GM23338 (cell line): Measurements from ENCODE around the gene NLRC5. TPM values are rescaled to one million over a fixed set of nuclear protein-coding genes. Genes with fewer than 3 reads are reported as not detected.
A peak's percentile ranks its signal among the peaks of the same experiment; 100 is the strongest.

Experiments
- ATAC-seq: fragments of 200-7000 bp; cut with Tn5 transposase; 3 replicates; pipeline ENCODE4 v1.9.1; 2020
- DNase-seq: peaks from one replicate; pipeline ENCODE4 v3.0.0-alpha.2; 2015; ENCODE audit warnings: low spot score
- H2AFZ ChIP-seq: fragments of 200-600 bp; sonication (generic); 2 replicates; pipeline ENCODE4 v1.8.0; 2016; ENCODE audit warnings: antibody characterized with exemption, mild to moderate bottlenecking, moderate library complexity
- H3F3A ChIP-seq: fragments of 200-600 bp; sonication (generic); replicated peaks from 2 replicates; pipeline ENCODE4 v1.8.0; 2017; ENCODE audit warnings: antibody characterized with exemption, mixed run types, low read depth
- H3K27ac ChIP-seq: fragments of 200-600 bp; sonication (generic); 2 replicates; pipeline ENCODE4 v1.6.1; 2016; ENCODE audit warnings: low read depth
- H3K27me3 ChIP-seq: fragments of 200-600 bp; sonication (generic); 2 replicates; pipeline ENCODE4 v1.8.0; 2016; ENCODE audit warnings: mild to moderate bottlenecking, mixed run types, moderate library complexity; ENCODE audit not compliant: insufficient read depth
- H3K36me3 ChIP-seq: fragments of 200-600 bp; sonication (generic); 2 replicates; pipeline ENCODE4 v1.8.0; 2016; ENCODE audit warnings: mild to moderate bottlenecking; ENCODE audit not compliant: insufficient read depth
- H3K4me1 ChIP-seq: fragments of 200-600 bp; sonication (generic); 2 replicates; pipeline ENCODE4 v1.8.0; 2016; ENCODE audit warnings: mild to moderate bottlenecking, moderate library complexity; ENCODE audit not compliant: insufficient read depth
- H3K4me2 ChIP-seq: fragments of 200-600 bp; sonication (generic); 2 replicates; pipeline ENCODE4 v1.7.1; 2017; ENCODE audit warnings: mixed run types
- H3K4me3 ChIP-seq: fragments of 200-600 bp; sonication (generic); 2 replicates; pipeline ENCODE4 v1.6.1; 2016; ENCODE audit warnings: mixed run types
- H3K79me2 ChIP-seq: fragments of 200-600 bp; sonication (generic); replicated peaks from 2 replicates; pipeline ENCODE4 v1.8.0; 2017; ENCODE audit warnings: mild to moderate bottlenecking; ENCODE audit not compliant: insufficient read depth
- H3K9me2 ChIP-seq: fragments of 200-600 bp; sonication (generic); 2 replicates; pipeline ENCODE4 v1.8.0; 2017; ENCODE audit not compliant: insufficient read depth
- H4K20me1 ChIP-seq: fragments of 200-600 bp; sonication (generic); replicated peaks from 2 replicates; pipeline ENCODE4 v1.8.0; 2017; ENCODE audit warnings: mild to moderate bottlenecking; ENCODE audit not compliant: insufficient read depth
- H3K27ac Mint-ChIP-seq: 2 replicates; pipeline ENCODE4 v1.8.0; 2020; ENCODE audit warnings: inconsistent platforms, mild to moderate bottlenecking, moderate library complexity, mixed read lengths
- H3K27me3 Mint-ChIP-seq: 3 replicates; pipeline ENCODE4 v1.8.0; 2022; ENCODE audit warnings: low read depth, mild to moderate bottlenecking, moderate library complexity, mixed read lengths, inconsistent platforms; ENCODE audit not compliant: insufficient read depth, poor library complexity
- H3K36me3 Mint-ChIP-seq: 3 replicates; pipeline ENCODE4 v1.8.0; 2021; ENCODE audit warnings: low read depth, mild to moderate bottlenecking, inconsistent platforms, moderate library complexity, mixed read lengths
- H3K4me1 Mint-ChIP-seq: 3 replicates; pipeline ENCODE4 v1.8.0; 2020; ENCODE audit warnings: mild to moderate bottlenecking, inconsistent platforms, mixed read lengths
- H3K4me3 Mint-ChIP-seq: 3 replicates; pipeline ENCODE4 v1.8.0; 2021; ENCODE audit warnings: moderate library complexity, mild to moderate bottlenecking, inconsistent platforms, mixed read lengths
- H3K9me3 Mint-ChIP-seq: 3 replicates; pipeline ENCODE4 v1.8.0; 2020; ENCODE audit warnings: moderate library complexity, mild to moderate bottlenecking, inconsistent platforms, mixed read lengths
- CREB1 ChIP-seq: fragments of 250-450 bp; sonication (Bioruptor Pico); IDR thresholded peaks from 2 replicates; pipeline ENCODE4 v1.5.0; 2020; ENCODE audit warnings: low read depth, mild to moderate bottlenecking, moderate library complexity
- POLR2AphosphoS5 ChIP-seq: IDR thresholded peaks from 2 replicates; pipeline ENCODE4 v1.6.1; 2016; ENCODE audit warnings: antibody characterized with exemption, low read depth
- STAT1 ChIP-seq: IDR thresholded peaks from one replicate; pipeline ENCODE4 v1.6.1; 2016; ENCODE audit warnings: antibody characterized with exemption; ENCODE audit not compliant: unreplicated experiment
- ZNF331 ChIP-seq: fragments of 250-450 bp; sonication (Bioruptor Pico); IDR thresholded peaks from 2 replicates; pipeline ENCODE4 v1.5.0; 2020; ENCODE audit warnings: low read depth, mild to moderate bottlenecking, moderate library complexity
- polyA plus RNA-seq: library from polyadenylated mRNA; unstranded; fragments of >200 nt; fragmentation: Nextera tagmentation; extraction: Ambion mirVana; gene quantifications from 2 replicates; pipeline ENCODE4 v1.2.1, GENCODE V29; 2016
- total RNA-seq: library from RNA; depleted of rRNA; stranded (reverse); fragments of >200 nt; shearing (Covaris generic); gene quantifications from 2 replicates; pipeline ENCODE4 v1.2.3, GENCODE V29; 2014
- TF ChIP-seq, protein P1 (sequence below): fragments of 250-450 bp; sonication (Bioruptor Pico); IDR thresholded peaks from 2 replicates; pipeline ENCODE4 v1.5.0; 2020; ENCODE audit warnings: mild to moderate bottlenecking, moderate library complexity
- TF ChIP-seq, protein P2 (sequence below): IDR thresholded peaks from 2 replicates; pipeline ENCODE4 v1.6.1; 2016; ENCODE audit warnings: antibody characterized with exemption

Gene NLRC5
- total and polyA plus RNA-seq, 2 experiments from 2014 or later: 2.3 to 3.9 TPM

DNA sequence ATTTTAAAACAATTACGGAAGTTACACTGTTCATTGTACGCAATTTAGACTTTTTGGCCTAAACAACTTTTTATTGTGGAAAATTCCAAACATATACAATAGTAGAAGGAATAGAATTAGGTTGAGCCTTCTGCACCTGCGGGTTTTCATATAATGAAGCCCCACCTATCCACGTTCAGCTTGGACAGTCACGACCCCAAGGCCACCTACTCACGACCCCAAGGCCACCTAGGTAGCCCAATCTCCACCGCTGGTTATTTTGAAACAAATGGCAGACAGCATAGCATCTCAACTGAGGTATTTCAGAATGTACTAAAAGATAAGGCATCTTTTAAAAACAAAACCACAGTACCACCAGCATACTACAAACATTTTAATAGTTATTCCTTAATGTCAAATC lies 631 bp downstream of the NLRC5 start:
- Histone ChIP-seq H3K4me2 (peak overlapping the region; percentile 91), H2AFZ (peak overlapping the region; percentile 100; the same call in 1 of the 2 replicates), H3K79me2 (no peaks in the 10 kb centered on the region), H3K36me3 (no peaks in the 10 kb centered on the region), H3K4me1 (peaks cover 10% of the 10 kb centered on the region), H3K27ac (no peak overlapping the region), H3K27me3 (peaks cover 40% of the 10 kb centered on the region), H3K4me3 (peak overlapping the region; percentile 78), H3K9me2 (no peaks in the 10 kb centered on the region), H3F3A (no peaks in the 10 kb centered on the region), H4K20me1 (no peaks in the 10 kb centered on the region)
- Mint-ChIP-seq H3K27me3 (peaks cover 31% of the 10 kb centered on the region), H3K4me3 (peak overlapping the region; percentile 83), H3K4me1 (peaks cover 20% of the 10 kb centered on the region), H3K36me3 (no peaks in the 10 kb centered on the region; the same call in 2 of the 3 replicates), H3K9me3 (no peaks in the 10 kb centered on the region), H3K27ac (no peak overlapping the region)
- ATAC-seq (no peak), DNase-seq (no peak)
- TF ChIP-seq STAT1: no peak
- no peak for TF ChIP-seq ZNF331 (CRISPR knock-in tag)
- TF ChIP-seq, protein P1, sequence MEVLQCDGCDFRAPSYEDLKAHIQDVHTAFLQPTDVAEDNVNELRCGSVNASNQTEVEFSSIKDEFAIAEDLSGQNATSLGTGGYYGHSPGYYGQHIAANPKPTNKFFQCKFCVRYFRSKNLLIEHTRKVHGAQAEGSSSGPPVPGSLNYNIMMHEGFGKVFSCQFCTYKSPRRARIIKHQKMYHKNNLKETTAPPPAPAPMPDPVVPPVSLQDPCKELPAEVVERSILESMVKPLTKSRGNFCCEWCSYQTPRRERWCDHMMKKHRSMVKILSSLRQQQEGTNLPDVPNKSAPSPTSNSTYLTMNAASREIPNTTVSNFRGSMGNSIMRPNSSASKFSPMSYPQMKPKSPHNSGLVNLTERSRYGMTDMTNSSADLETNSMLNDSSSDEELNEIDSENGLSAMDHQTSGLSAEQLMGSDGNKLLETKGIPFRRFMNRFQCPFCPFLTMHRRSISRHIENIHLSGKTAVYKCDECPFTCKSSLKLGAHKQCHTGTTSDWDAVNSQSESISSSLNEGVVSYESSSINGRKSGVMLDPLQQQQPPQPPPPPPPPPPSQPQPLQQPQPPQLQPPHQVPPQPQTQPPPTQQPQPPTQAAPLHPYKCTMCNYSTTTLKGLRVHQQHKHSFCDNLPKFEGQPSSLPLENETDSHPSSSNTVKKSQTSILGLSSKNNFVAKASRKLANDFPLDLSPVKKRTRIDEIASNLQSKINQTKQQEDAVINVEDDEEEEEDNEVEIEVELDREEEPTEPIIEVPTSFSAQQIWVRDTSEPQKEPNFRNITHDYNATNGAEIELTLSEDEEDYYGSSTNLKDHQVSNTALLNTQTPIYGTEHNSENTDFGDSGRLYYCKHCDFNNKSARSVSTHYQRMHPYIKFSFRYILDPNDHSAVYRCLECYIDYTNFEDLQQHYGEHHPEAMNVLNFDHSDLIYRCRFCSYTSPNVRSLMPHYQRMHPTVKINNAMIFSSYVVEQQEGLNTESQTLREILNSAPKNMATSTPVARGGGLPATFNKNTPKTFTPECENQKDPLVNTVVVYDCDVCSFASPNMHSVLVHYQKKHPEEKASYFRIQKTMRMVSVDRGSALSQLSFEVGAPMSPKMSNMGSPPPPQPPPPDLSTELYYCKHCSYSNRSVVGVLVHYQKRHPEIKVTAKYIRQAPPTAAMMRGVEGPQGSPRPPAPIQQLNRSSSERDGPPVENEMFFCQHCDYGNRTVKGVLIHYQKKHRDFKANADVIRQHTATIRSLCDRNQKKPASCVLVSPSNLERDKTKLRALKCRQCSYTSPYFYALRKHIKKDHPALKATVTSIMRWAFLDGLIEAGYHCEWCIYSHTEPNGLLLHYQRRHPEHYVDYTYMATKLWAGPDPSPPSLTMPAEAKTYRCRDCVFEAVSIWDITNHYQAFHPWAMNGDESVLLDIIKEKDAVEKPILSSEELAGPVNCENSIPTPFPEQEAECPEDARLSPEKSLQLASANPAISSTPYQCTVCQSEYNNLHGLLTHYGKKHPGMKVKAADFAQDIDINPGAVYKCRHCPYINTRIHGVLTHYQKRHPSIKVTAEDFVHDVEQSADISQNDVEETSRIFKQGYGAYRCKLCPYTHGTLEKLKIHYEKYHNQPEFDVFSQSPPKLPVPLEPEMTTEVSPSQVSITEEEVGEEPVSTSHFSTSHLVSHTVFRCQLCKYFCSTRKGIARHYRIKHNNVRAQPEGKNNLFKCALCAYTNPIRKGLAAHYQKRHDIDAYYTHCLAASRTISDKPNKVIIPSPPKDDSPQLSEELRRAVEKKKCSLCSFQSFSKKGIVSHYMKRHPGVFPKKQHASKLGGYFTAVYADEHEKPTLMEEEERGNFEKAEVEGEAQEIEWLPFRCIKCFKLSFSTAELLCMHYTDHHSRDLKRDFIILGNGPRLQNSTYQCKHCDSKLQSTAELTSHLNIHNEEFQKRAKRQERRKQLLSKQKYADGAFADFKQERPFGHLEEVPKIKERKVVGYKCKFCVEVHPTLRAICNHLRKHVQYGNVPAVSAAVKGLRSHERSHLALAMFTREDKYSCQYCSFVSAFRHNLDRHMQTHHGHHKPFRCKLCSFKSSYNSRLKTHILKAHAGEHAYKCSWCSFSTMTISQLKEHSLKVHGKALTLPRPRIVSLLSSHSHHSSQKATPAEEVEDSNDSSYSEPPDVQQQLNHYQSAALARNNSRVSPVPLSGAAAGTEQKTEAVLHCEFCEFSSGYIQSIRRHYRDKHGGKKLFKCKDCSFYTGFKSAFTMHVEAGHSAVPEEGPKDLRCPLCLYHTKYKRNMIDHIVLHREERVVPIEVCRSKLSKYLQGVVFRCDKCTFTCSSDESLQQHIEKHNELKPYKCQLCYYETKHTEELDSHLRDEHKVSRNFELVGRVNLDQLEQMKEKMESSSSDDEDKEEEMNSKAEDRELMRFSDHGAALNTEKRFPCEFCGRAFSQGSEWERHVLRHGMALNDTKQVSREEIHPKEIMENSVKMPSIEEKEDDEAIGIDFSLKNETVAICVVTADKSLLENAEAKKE (CRISPR knock-in tag): no peak
- TF ChIP-seq POLR2AphosphoS5: no peak
- no peak for TF ChIP-seq CREB1
- TF ChIP-seq, protein P2, sequence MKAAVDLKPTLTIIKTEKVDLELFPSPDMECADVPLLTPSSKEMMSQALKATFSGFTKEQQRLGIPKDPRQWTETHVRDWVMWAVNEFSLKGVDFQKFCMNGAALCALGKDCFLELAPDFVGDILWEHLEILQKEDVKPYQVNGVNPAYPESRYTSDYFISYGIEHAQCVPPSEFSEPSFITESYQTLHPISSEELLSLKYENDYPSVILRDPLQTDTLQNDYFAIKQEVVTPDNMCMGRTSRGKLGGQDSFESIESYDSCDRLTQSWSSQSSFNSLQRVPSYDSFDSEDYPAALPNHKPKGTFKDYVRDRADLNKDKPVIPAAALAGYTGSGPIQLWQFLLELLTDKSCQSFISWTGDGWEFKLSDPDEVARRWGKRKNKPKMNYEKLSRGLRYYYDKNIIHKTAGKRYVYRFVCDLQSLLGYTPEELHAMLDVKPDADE: no peak
